ENCODE results near the gene MEMO1. TPM values are rescaled to one million over a fixed set of nuclear protein-coding genes. Genes with fewer than 3 reads are reported as not detected.
"Not testable (repeated sequence)": the region's sequence is repeated elsewhere in the genome, so short reads cannot be mapped to it uniquely, and the experiment has no call there.

MEMO1 gene
- total RNA-seq, 1 experiment from 2014 or later: 43.2 TPM

- in situ Hi-C loops (cut with HindIII; ENCODE audit: low pct_unique_long_range_greater_than_20kb, low sequenced_read_pairs): no loop called here
Observed at GRCh38 chr2:31888550-31888949, 122.3 kb downstream of the MEMO1 start.

GRCh38 chr2:31886700-31887099 lies 124.1 kb downstream of the MEMO1 start:
- DNase-seq (ENCODE audit: low read depth): peak; percentile 9

More at GRCh38 chr2:31888550-31888949, 122.3 kb downstream of the MEMO1 start:
- no peak for DNase-seq (ENCODE audit: low read depth)

GRCh38 chr2:31877008-31877407 lies 133.8 kb downstream of the MEMO1 start:
- DNase-seq (ENCODE audit: low read depth): no peak
- in situ Hi-C loops (cut with HindIII; ENCODE audit: low pct_unique_long_range_greater_than_20kb, low sequenced_read_pairs): no loop called here

More at GRCh38 chr2:31886700-31887099, 124.1 kb downstream of the MEMO1 start:
- in situ Hi-C loops (cut with HindIII; ENCODE audit: low pct_unique_long_range_greater_than_20kb, low sequenced_read_pairs): no loop called here

GRCh38 chr2:31874071-31874470 lies 136.7 kb downstream of the MEMO1 start:
- no peak for DNase-seq (ENCODE audit: low read depth)

GRCh38 chr2:31865215-31865614 lies 145.6 kb downstream of the MEMO1 start:
- in situ Hi-C loops (cut with HindIII; ENCODE audit: low pct_unique_long_range_greater_than_20kb, low sequenced_read_pairs): no loop called here

More at GRCh38 chr2:31874071-31874470, 136.7 kb downstream of the MEMO1 start:
- in situ Hi-C loops (cut with HindIII; ENCODE audit: low pct_unique_long_range_greater_than_20kb, low sequenced_read_pairs): no loop called here

GRCh38 chr2:31863867-31864266 lies 146.9 kb downstream of the MEMO1 start:
- DNase-seq (ENCODE audit: low read depth): no peak
- in situ Hi-C loops (cut with HindIII; ENCODE audit: low pct_unique_long_range_greater_than_20kb, low sequenced_read_pairs): no loop called here

More at GRCh38 chr2:31865215-31865614, 145.6 kb downstream of the MEMO1 start:
- no peak for DNase-seq (ENCODE audit: low read depth)

GRCh38 chr2:31863015-31863656 lies 147.7 kb downstream of the MEMO1 start:
- in situ Hi-C loops (cut with HindIII; ENCODE audit: low pct_unique_long_range_greater_than_20kb, low sequenced_read_pairs); DNase-seq (ENCODE audit: low read depth): not testable (repeated sequence)

GRCh38 chr2:31859959-31860358 lies 150.8 kb downstream of the MEMO1 start:
- DNase-seq (ENCODE audit: low read depth): no peak
- in situ Hi-C loops (cut with HindIII; ENCODE audit: low pct_unique_long_range_greater_than_20kb, low sequenced_read_pairs): no loop called here

GRCh38 chr2:31853521-31853920 lies 157.3 kb downstream of the MEMO1 start:
- in situ Hi-C loops (cut with HindIII; ENCODE audit: low pct_unique_long_range_greater_than_20kb, low sequenced_read_pairs): no loop called here
- DNase-seq (ENCODE audit: low read depth): no peak

- DNase-seq (ENCODE audit: low read depth); in situ Hi-C loops (cut with HindIII; ENCODE audit: low pct_unique_long_range_greater_than_20kb, low sequenced_read_pairs): not testable (repeated sequence)
Observed at GRCh38 chr2:31842150-31842549, 168.7 kb downstream of the MEMO1 start.

GRCh38 chr2:31835450-31835849 lies 175.4 kb downstream of the MEMO1 start:
- DNase-seq (ENCODE audit: low read depth): no peak
- in situ Hi-C loops (cut with HindIII; ENCODE audit: low pct_unique_long_range_greater_than_20kb, low sequenced_read_pairs): no loop called here

GRCh38 chr2:31832363-31832762 lies 178.4 kb downstream of the MEMO1 start:
- no peak for DNase-seq (ENCODE audit: low read depth)
- in situ Hi-C loops (cut with HindIII; ENCODE audit: low pct_unique_long_range_greater_than_20kb, low sequenced_read_pairs): no loop called here

- in situ Hi-C loops (cut with HindIII; ENCODE audit: low pct_unique_long_range_greater_than_20kb, low sequenced_read_pairs): no loop called here
- no peak for DNase-seq (ENCODE audit: low read depth)
Observed at GRCh38 chr2:31831585-31831984, 179.2 kb downstream of the MEMO1 start.

GRCh38 chr2:31828891-31829290 lies 181.9 kb downstream of the MEMO1 start:
- DNase-seq (ENCODE audit: low read depth): no peak
- in situ Hi-C loops (cut with HindIII; ENCODE audit: low pct_unique_long_range_greater_than_20kb, low sequenced_read_pairs): no loop called here

GRCh38 chr2:31823558-31823957 lies 187.2 kb downstream of the MEMO1 start:
- in situ Hi-C loops (cut with HindIII; ENCODE audit: low pct_unique_long_range_greater_than_20kb, low sequenced_read_pairs): no loop called here
- DNase-seq (ENCODE audit: low read depth): no peak

- no peak for DNase-seq (ENCODE audit: low read depth)
- in situ Hi-C loops (cut with HindIII; ENCODE audit: low pct_unique_long_range_greater_than_20kb, low sequenced_read_pairs): no loop called here
Observed at GRCh38 chr2:31822587-31822986, 188.2 kb downstream of the MEMO1 start.

Other genes with a start within 250 kb of the MEMO1 start
- 234 and 237 TPM in 2 replicates for gene DPY30, start 28.8 kb upstream of the MEMO1 start, total RNA-seq (2014; rRNA removed; shearing (Covaris generic); ENCODE audit: low replicate concordance)
- gene SPAST, start 52.5 kb upstream of the MEMO1 start, total RNA-seq (2014; rRNA removed; shearing (Covaris generic); ENCODE audit: low replicate concordance): 18.9 and 21.3 TPM in 2 replicates
- gene SLC30A6, start 154.9 kb upstream of the MEMO1 start, total RNA-seq (2014; rRNA removed; shearing (Covaris generic); ENCODE audit: low replicate concordance): 22.9 and 25.8 TPM in 2 replicates